Testis (tissue), 2 donors: ENCODE results near the gene OR6C68.

Source experiments
- POLR2A ChIP-seq: fragments of 450-650 bp; IDR thresholded peaks from one replicate; pipeline ENCODE4 v1.6.1; 2017; ENCODE audit warnings: antibody characterized with exemption, mild to moderate bottlenecking, moderate library complexity
- TF ChIP-seq, protein P1 (sequence below), 3 experiments: fragments of 450-650 bp in 2 of 3; fragments of 200-600 bp in 1 of 3; sonication (generic) in 1 of 3; IDR thresholded peaks; one replicate each; pipeline ENCODE4 v1.5.1; 2016 to 2019; ENCODE audit warnings: antibody characterized with exemption in 3 of 3, mild to moderate bottlenecking in 2 of 3, moderate library complexity in 1 of 3

DNA sequence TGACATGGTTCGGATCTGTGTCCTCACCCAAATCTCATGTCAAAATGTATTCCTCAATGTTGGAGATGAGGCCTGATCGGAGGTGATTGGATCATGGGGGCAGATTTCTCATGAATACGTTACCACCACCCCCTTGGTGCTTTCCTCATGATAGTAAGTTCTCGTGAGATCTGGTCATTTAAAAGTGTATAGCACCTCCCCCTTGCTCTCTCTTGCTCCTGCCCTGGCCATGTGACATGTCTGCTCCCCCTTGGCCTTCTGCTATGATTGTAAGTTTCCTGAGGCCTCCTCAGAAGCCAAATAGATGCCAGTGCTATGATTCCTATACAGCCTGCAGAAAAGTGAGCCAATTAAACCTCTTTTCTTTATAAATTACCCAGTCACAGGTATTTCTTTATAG lies 7.1 kb downstream of the OR6C68 start:
- TF ChIP-seq, protein P1, sequence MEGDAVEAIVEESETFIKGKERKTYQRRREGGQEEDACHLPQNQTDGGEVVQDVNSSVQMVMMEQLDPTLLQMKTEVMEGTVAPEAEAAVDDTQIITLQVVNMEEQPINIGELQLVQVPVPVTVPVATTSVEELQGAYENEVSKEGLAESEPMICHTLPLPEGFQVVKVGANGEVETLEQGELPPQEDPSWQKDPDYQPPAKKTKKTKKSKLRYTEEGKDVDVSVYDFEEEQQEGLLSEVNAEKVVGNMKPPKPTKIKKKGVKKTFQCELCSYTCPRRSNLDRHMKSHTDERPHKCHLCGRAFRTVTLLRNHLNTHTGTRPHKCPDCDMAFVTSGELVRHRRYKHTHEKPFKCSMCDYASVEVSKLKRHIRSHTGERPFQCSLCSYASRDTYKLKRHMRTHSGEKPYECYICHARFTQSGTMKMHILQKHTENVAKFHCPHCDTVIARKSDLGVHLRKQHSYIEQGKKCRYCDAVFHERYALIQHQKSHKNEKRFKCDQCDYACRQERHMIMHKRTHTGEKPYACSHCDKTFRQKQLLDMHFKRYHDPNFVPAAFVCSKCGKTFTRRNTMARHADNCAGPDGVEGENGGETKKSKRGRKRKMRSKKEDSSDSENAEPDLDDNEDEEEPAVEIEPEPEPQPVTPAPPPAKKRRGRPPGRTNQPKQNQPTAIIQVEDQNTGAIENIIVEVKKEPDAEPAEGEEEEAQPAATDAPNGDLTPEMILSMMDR (IDR thresholded peaks at IDR 0.05), result no peak
- TF ChIP-seq POLR2A, result no peak
